Activated naive CD8-positive, alpha-beta T cell treated with anti-CD3 and anti-CD28 coated beads for 36 hours (primary cell): Measurements from ENCODE around the gene ELL2. TPM values are rescaled to one million over a fixed set of nuclear protein-coding genes. Genes with fewer than 3 reads are reported as not detected.
A peak's percentile ranks its signal among the peaks of the same experiment; 100 is the strongest.

Experiments
- DNase-seq: peaks from one replicate; pipeline ENCODE4 v3.0.0; 2021
- H3K27ac Mint-ChIP-seq: one replicate; pipeline ENCODE4 v1.8.0; 2022; ENCODE audit warnings: mild to moderate bottlenecking, moderate library complexity, mixed read lengths
- H3K27me3 Mint-ChIP-seq: one replicate; pipeline ENCODE4 v1.8.0; 2022; ENCODE audit warnings: mild to moderate bottlenecking, mixed read lengths
- H3K36me3 Mint-ChIP-seq: one replicate; pipeline ENCODE4 v1.8.0; 2021; ENCODE audit warnings: mild to moderate bottlenecking, mixed read lengths
- H3K4me1 Mint-ChIP-seq: one replicate; pipeline ENCODE4 v1.8.0; 2021; ENCODE audit warnings: mixed read lengths
- H3K4me3 Mint-ChIP-seq: one replicate; pipeline ENCODE4 v1.8.0; 2022; ENCODE audit warnings: mild to moderate bottlenecking, moderate library complexity, mixed read lengths
- H3K9me3 Mint-ChIP-seq: one replicate; pipeline ENCODE4 v1.8.0; 2022; ENCODE audit warnings: mixed read lengths
- total RNA-seq, 2 experiments: library from RNA; stranded (reverse); gene quantifications; one replicate each; pipeline ENCODE4 v1.2.3, GENCODE V29; 2021

The ELL2 gene
- total RNA-seq, 2 experiments from 2014 or later, result 41.9 to 45.6 TPM

- H3K27ac Mint-ChIP-seq, result no peak overlapping the region
- no peaks in the 10 kb centered on the region for H3K27me3 Mint-ChIP-seq
- H3K9me3 Mint-ChIP-seq, result peaks cover 3% of the 10 kb centered on the region
- DNase-seq, result no peak
- peaks cover 9% of the 10 kb centered on the region for H3K4me1 Mint-ChIP-seq
- no peak overlapping the region for H3K4me3 Mint-ChIP-seq
- peaks cover under 1% of the 10 kb centered on the region for H3K36me3 Mint-ChIP-seq
Measured at GRCh38 chr5:95966005-95966404, 4.4 kb upstream of the ELL2 start.

- H3K36me3 Mint-ChIP-seq, result peaks cover 19% of the 10 kb centered on the region
- H3K4me1 Mint-ChIP-seq, result peaks cover 25% of the 10 kb centered on the region
- H3K4me3 Mint-ChIP-seq, result no peak overlapping the region
- no peak for DNase-seq
- no peaks in the 10 kb centered on the region for H3K9me3 Mint-ChIP-seq
- H3K27ac Mint-ChIP-seq, result no peak overlapping the region
- H3K27me3 Mint-ChIP-seq, result no peaks in the 10 kb centered on the region
Measured at GRCh38 chr5:95963650-95964410, 2.2 kb upstream of the ELL2 start.

GRCh38 chr5:95962785-95963184, 1.1 kb upstream of the ELL2 start:
- Mint-ChIP-seq H3K27ac (peak overlapping the region; percentile 93), H3K27me3 (no peaks in the 10 kb centered on the region), H3K4me3 (no peak overlapping the region)

GRCh38 chr5:95962475-95962773, 773 bp upstream of the ELL2 start:
- no peaks in the 10 kb centered on the region for H3K27me3 Mint-ChIP-seq
- DNase-seq, result no peak
- H3K4me3 Mint-ChIP-seq, result peak overlapping the region; percentile 90
- peaks cover 37% of the 10 kb centered on the region for H3K4me1 Mint-ChIP-seq
- peaks cover 19% of the 10 kb centered on the region for H3K36me3 Mint-ChIP-seq
- peak overlapping the region; percentile 93 for H3K27ac Mint-ChIP-seq
- H3K9me3 Mint-ChIP-seq, result no peaks in the 10 kb centered on the region

More at GRCh38 chr5:95962785-95963184, 1.1 kb upstream of the ELL2 start:
- Mint-ChIP-seq H3K4me1 (peaks cover 33% of the 10 kb centered on the region), H3K36me3 (peaks cover 19% of the 10 kb centered on the region), H3K9me3 (no peaks in the 10 kb centered on the region)
- peak; percentile 6 for DNase-seq

- peaks cover 42% of the 10 kb centered on the region for H3K4me1 Mint-ChIP-seq
- peak overlapping the region; percentile 96 for H3K4me3 Mint-ChIP-seq
- peak; percentile 86 for DNase-seq
- H3K36me3 Mint-ChIP-seq, result peaks cover 19% of the 10 kb centered on the region
- no peaks in the 10 kb centered on the region for H3K9me3 Mint-ChIP-seq
- H3K27me3 Mint-ChIP-seq, result no peaks in the 10 kb centered on the region
- peak overlapping the region; percentile 93 for H3K27ac Mint-ChIP-seq
Measured at GRCh38 chr5:95960667-95961616, 709 bp downstream of the ELL2 start.

- H3K27me3 Mint-ChIP-seq, result no peaks in the 10 kb centered on the region
- no peaks in the 10 kb centered on the region for H3K9me3 Mint-ChIP-seq
- peaks cover 44% of the 10 kb centered on the region for H3K4me1 Mint-ChIP-seq
- peak overlapping the region; percentile 96 for H3K4me3 Mint-ChIP-seq
- peaks cover 19% of the 10 kb centered on the region for H3K36me3 Mint-ChIP-seq
- peak overlapping the region; percentile 89 for H3K27ac Mint-ChIP-seq
- DNase-seq, result no peak
Measured at GRCh38 chr5:95959888-95960666, 1.6 kb downstream of the ELL2 start.

- no peak for DNase-seq
- no peaks in the 10 kb centered on the region for H3K27me3 Mint-ChIP-seq
- no peak overlapping the region for H3K27ac Mint-ChIP-seq
- H3K9me3 Mint-ChIP-seq, result no peaks in the 10 kb centered on the region
- H3K4me1 Mint-ChIP-seq, result peaks cover 45% of the 10 kb centered on the region
- H3K36me3 Mint-ChIP-seq, result peaks cover 24% of the 10 kb centered on the region
- peak overlapping the region; percentile 96 for H3K4me3 Mint-ChIP-seq
Measured at GRCh38 chr5:95959051-95959887, 2.4 kb downstream of the ELL2 start.

GRCh38 chr5:95958310-95959014, 3.2 kb downstream of the ELL2 start:
- peaks cover 28% of the 10 kb centered on the region for H3K36me3 Mint-ChIP-seq
- H3K9me3 Mint-ChIP-seq, result no peaks in the 10 kb centered on the region
- H3K27ac Mint-ChIP-seq, result no peak overlapping the region
- no peak for DNase-seq
- H3K4me3 Mint-ChIP-seq, result no peak overlapping the region
- H3K4me1 Mint-ChIP-seq, result peaks cover 49% of the 10 kb centered on the region
- H3K27me3 Mint-ChIP-seq, result no peaks in the 10 kb centered on the region

GRCh38 chr5:95957561-95958203, 4.0 kb downstream of the ELL2 start:
- Mint-ChIP-seq H3K4me3 (no peak overlapping the region), H3K27me3 (no peaks in the 10 kb centered on the region), H3K9me3 (no peaks in the 10 kb centered on the region), H3K36me3 (peaks cover 28% of the 10 kb centered on the region), H3K27ac (no peak overlapping the region), H3K4me1 (peaks cover 47% of the 10 kb centered on the region)
- DNase-seq, result no peak

- peaks cover 1% of the 10 kb centered on the region for H3K9me3 Mint-ChIP-seq
- no peak overlapping the region for H3K27ac Mint-ChIP-seq
- H3K36me3 Mint-ChIP-seq, result peaks cover 30% of the 10 kb centered on the region
- H3K27me3 Mint-ChIP-seq, result no peaks in the 10 kb centered on the region
- peaks cover 40% of the 10 kb centered on the region for H3K4me1 Mint-ChIP-seq
- no peak overlapping the region for H3K4me3 Mint-ChIP-seq
- DNase-seq, result no peak
Measured at GRCh38 chr5:95956900-95957293, 4.8 kb downstream of the ELL2 start.

- H3K27ac Mint-ChIP-seq, result no peak overlapping the region
- H3K9me3 Mint-ChIP-seq, result peaks cover 5% of the 10 kb centered on the region
- H3K36me3 Mint-ChIP-seq, result peaks cover 35% of the 10 kb centered on the region
- H3K27me3 Mint-ChIP-seq, result no peaks in the 10 kb centered on the region
- no peak overlapping the region for H3K4me3 Mint-ChIP-seq
- no peak for DNase-seq
- peaks cover 40% of the 10 kb centered on the region for H3K4me1 Mint-ChIP-seq
Measured at GRCh38 chr5:95956021-95956899, 5.4 kb downstream of the ELL2 start.

GRCh38 chr5:95954716-95955115, 6.9 kb downstream of the ELL2 start:
- H3K4me1 Mint-ChIP-seq, result peaks cover 40% of the 10 kb centered on the region
- H3K27me3 Mint-ChIP-seq, result no peaks in the 10 kb centered on the region
- H3K36me3 Mint-ChIP-seq, result peaks cover 23% of the 10 kb centered on the region
- peaks cover 5% of the 10 kb centered on the region for H3K9me3 Mint-ChIP-seq
- DNase-seq, result no peak
- no peak overlapping the region for H3K4me3 Mint-ChIP-seq
- H3K27ac Mint-ChIP-seq, result no peak overlapping the region
